Nephron progenitor cell (in vitro differentiated cells): ENCODE measurements around the gene LRRC27.

ENCODE experiments used
- DNase-seq: peaks from one replicate; pipeline ENCODE4 v3.0.0; 2021
- H3K27ac Mint-ChIP-seq: 2 replicates; pipeline ENCODE4 v1.8.0; 2021; ENCODE audit warnings: mild to moderate bottlenecking, moderate library complexity, mixed read lengths
- H3K27me3 Mint-ChIP-seq: 2 replicates; pipeline ENCODE4 v1.8.0; 2021; ENCODE audit warnings: mild to moderate bottlenecking, low read depth, mixed read lengths; ENCODE audit not compliant: poor library complexity
- H3K36me3 Mint-ChIP-seq: 2 replicates; pipeline ENCODE4 v1.8.0; 2021; ENCODE audit warnings: low read depth, mixed read lengths
- H3K4me1 Mint-ChIP-seq: 2 replicates; pipeline ENCODE4 v1.8.0; 2021; ENCODE audit warnings: mixed read lengths
- H3K4me3 Mint-ChIP-seq: 2 replicates; pipeline ENCODE4 v1.8.0; 2021; ENCODE audit warnings: mild to moderate bottlenecking, moderate library complexity, mixed read lengths
- H3K9me3 Mint-ChIP-seq: 2 replicates; pipeline ENCODE4 v1.8.0; 2021; ENCODE audit warnings: mild to moderate bottlenecking, moderate library complexity, mixed read lengths
- TF ChIP-seq, protein P1 (sequence below): fragments of 200-600 bp; sonication (generic); IDR thresholded peaks from 2 replicates; pipeline ENCODE4 v1.5.0; 2021; ENCODE audit warnings: antibody characterized with exemption

LRRC27 gene

GRCh38 chr10:132296666-132297443 lies 35.1 kb upstream of the LRRC27 start:
- Mint-ChIP-seq H3K9me3 (no peaks in the 10 kb centered on the region), H3K27ac (no peak overlapping the region), H3K4me1 (peaks cover 20% of the 10 kb centered on the region), H3K27me3 (peaks cover 30% of the 10 kb centered on the region), H3K4me3 (no peak overlapping the region), H3K36me3 (no peaks in the 10 kb centered on the region)
- TF ChIP-seq, protein P1, sequence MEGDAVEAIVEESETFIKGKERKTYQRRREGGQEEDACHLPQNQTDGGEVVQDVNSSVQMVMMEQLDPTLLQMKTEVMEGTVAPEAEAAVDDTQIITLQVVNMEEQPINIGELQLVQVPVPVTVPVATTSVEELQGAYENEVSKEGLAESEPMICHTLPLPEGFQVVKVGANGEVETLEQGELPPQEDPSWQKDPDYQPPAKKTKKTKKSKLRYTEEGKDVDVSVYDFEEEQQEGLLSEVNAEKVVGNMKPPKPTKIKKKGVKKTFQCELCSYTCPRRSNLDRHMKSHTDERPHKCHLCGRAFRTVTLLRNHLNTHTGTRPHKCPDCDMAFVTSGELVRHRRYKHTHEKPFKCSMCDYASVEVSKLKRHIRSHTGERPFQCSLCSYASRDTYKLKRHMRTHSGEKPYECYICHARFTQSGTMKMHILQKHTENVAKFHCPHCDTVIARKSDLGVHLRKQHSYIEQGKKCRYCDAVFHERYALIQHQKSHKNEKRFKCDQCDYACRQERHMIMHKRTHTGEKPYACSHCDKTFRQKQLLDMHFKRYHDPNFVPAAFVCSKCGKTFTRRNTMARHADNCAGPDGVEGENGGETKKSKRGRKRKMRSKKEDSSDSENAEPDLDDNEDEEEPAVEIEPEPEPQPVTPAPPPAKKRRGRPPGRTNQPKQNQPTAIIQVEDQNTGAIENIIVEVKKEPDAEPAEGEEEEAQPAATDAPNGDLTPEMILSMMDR: no peak
- no peak for DNase-seq

DNA sequence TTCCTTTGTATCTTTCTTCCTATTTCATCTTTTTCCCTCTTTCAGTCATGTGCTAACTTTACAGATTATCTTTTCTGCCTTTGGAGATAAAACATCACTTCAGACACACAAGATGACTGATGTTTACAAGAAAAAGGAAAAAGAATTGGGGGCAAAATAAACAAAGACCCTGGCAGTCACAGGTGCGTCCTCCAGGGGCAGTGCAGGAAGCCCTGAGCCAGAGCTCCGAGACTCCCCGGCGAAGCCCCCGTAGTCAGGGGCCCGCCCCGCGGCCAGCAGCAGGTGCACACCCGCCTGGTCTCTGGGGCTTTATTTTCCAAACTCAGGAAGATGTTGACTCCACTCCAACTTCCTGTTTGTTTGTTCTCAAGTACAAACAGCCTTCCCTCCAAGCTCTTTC lies 34.5 kb upstream of the LRRC27 start:
- Mint-ChIP-seq H3K27me3 (peaks cover 30% of the 10 kb centered on the region), H3K27ac (no peak overlapping the region), H3K9me3 (no peaks in the 10 kb centered on the region), H3K4me3 (no peak overlapping the region), H3K4me1 (peaks cover 21% of the 10 kb centered on the region), H3K36me3 (no peaks in the 10 kb centered on the region)
- no peak for DNase-seq
- TF ChIP-seq, protein P1: no peak

DNA sequence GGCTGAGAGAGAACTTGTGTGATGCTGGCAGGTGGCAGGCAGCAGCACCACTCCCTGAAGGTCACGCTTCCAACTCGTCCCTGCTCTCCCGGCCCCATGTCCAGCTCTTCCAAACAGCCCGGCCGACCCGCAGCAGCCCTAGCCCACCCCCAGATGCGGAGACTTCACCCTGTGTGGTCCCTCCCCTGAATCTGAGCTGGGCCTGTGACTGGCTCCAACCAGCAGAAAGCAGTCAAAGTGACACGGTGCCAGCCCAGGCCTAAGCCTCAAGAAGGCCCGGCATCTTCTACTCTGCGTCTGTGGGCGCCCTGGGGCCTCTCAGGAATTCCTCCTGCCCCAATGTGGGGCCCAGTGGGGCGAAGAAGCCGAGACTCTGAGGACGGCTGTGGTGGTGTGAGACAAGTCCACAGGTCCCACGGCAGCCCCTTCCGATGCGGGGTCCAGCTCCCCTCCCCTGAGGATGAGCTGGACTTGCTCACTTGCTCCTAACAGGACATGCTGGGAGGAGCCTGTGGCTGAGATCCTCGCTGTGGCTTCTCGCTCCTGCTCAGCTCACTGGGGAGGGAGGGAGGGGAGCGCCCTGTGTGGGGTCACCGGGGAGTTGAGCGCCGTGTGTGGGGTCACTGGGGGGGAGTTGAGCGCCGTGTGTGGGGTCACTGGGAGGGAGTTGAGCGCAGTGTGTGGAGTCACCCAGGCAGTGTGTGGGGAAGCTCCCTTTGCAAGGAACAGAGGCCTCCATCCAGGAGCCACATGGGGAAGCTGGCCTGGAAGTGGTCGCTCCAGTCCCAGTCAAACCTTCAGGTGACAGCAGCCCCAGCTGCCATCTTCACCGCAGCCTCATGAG lies 33.7 kb upstream of the LRRC27 start:
- TF ChIP-seq, protein P1: no peak
- DNase-seq: no peak
- Mint-ChIP-seq H3K36me3 (no peaks in the 10 kb centered on the region), H3K9me3 (peaks cover 2% of the 10 kb centered on the region), H3K4me1 (peaks cover 26% of the 10 kb centered on the region), H3K4me3 (no peak overlapping the region), H3K27me3 (peaks cover 38% of the 10 kb centered on the region), H3K27ac (no peak overlapping the region)

GRCh38 chr10:132299371-132300336 lies 32.3 kb upstream of the LRRC27 start:
- TF ChIP-seq, protein P1: no peak
- DNase-seq: no peak
- H3K27me3 Mint-ChIP-seq: peaks cover 51% of the 10 kb centered on the region
- peaks cover 17% of the 10 kb centered on the region for H3K4me1 Mint-ChIP-seq
- no peaks in the 10 kb centered on the region for H3K36me3 Mint-ChIP-seq
- H3K9me3 Mint-ChIP-seq: peaks cover 8% of the 10 kb centered on the region
- H3K27ac Mint-ChIP-seq: no peak overlapping the region
- H3K4me3 Mint-ChIP-seq: no peak overlapping the region

- H3K36me3 Mint-ChIP-seq: peaks cover 2% of the 10 kb centered on the region
- no peak overlapping the region for H3K4me3 Mint-ChIP-seq
- peaks cover 11% of the 10 kb centered on the region for H3K9me3 Mint-ChIP-seq
- TF ChIP-seq, protein P1: no peak
- peaks cover 53% of the 10 kb centered on the region for H3K27me3 Mint-ChIP-seq
- DNase-seq: no peak
- peaks cover 17% of the 10 kb centered on the region for H3K4me1 Mint-ChIP-seq
- H3K27ac Mint-ChIP-seq: no peak overlapping the region
Observed at GRCh38 chr10:132300582-132300981, 31.4 kb upstream of the LRRC27 start.
